ENCODE measurements around the gene GALNT6.
"Not testable (repeated sequence)": the region's sequence is repeated elsewhere in the genome, so short reads cannot be mapped to it uniquely, and the experiment has no call there.

Gene GALNT6

DNA sequence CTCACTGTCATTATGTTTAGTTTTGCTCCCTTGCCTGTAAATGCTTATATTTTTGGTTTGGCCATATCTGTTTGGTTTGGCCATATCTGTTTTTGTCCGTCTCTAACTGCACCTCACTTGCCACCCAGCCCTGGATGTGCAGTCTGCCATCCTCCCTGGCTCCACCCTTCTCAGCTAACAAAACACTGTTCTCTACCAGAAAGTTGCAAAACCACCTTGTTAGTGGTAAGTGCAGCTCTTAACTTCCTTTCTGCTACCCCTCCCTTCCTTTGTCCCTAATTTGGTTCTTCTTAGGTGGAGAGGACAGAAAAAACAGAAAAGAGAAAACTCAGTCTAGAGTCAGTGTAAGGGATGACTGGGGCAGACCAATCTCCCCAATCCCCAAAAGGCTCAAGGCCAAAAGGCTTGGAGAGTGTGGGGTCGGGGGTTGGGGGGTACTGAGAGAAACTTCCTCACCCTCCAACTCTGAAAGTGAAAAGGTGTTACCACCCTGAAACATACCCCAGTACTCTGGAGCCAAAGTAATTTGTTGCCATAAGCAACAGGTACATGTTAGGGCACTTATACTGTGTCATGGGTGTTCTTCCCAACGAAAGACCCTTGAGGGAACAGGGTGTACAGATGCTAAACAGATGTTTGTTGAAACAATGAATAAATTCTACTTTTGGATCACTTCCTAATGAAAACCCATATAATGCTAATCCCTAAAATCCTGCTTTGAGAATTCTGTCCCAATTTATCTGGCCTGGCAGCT lies 72.2 kb downstream of the GALNT6 start:
- no peak for DNase-seq

DNA sequence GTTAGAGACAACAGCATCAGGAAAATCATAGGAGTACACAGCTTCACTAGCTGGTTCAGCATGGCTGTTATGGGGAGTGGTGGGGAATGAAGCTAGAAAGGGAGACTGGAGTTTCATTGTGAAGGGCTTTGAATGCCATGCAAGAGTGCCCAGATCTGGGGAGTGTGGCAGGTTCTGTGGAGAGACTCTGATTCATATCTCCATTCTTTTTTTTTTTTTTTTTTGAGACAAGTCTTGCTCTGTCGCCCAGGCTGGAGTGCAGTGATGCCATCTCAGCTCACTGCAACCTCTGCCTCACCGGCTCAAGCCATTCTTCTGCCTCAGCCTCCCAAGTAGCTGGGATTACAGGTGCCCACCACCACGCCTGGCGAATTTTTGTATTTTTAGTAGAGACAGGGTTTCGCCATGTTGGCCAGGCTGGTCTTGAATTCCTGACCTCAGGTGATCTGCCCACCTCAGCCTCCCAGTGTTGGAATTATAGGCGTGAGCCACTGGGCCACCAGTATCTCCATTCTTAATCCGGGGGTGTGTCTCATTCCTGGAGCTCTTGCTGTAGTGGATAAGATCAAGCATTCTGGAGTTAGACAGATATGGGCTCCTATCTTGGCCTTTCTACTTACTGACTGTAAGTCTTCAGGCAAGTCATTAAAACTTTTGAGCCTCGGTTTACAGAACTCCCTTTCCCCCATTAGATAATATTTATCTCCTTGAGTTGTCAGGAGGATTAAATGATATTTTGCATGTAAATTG lies 73.0 kb downstream of the GALNT6 start:
- DNase-seq = not testable (repeated sequence)

DNA sequence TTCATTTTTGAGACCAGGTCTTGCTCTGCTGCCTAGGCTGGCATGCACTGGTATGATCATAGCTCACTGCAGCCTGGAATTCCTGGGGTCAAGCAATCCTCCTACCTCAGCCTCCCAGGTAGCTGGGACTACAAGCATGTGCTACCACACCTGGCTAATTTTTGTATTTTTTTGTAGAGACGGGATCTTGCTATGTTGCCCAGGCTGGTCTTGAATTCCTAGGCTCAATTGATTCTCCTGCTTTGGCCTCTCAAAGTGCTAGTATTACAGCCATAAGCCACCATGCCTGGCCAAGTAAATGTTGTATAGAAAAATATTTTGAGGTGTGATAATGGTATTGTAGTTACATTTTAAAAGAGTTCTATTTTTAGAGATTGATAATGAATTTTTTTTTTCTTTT lies 79.8 kb downstream of the GALNT6 start:
- no peak for DNase-seq

DNA sequence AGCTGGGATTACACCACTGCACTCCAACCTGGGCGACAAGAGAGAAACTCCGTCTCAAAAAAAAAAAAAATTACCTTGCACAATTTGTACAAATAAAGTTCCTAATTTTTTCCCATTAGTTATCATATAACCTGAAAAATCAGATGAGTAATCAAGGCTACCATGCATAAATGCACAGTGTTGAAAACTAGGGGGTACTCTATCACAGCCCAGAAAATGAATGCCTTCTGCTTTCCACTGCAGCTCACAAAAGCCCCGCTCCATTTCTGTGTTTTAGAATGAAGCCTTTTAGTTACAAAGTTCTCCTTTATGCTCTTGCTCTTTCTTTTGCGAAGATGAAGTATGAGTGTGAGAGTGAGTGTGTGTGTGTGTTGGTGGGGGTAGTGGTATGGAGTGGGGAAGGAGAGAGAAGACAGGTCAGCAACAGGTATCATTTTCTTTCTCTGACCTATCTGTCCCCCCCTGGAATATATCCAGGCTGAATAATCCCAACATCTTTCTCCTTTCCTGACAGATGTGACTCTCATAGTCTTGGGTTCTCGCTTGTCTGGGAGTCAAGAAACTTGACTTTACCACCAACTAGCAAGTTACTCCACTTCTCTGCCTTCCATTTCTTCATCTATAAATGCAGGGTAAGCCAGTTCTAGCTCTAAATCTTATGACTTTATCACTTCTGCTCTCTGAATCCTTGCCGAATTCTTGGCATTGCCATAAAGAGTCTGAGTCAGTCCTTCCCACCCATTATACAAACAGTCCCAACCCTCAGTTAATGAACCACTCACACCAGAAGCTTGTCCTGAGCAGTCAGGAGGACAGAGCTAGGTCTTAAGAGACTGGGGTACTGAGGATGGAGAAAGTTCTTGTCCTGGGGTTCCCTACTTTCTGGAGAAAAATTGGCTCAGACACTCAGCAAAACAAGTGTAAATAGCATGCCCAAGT lies 83.3 kb downstream of the GALNT6 start:
- DNase-seq = no peak

DNA sequence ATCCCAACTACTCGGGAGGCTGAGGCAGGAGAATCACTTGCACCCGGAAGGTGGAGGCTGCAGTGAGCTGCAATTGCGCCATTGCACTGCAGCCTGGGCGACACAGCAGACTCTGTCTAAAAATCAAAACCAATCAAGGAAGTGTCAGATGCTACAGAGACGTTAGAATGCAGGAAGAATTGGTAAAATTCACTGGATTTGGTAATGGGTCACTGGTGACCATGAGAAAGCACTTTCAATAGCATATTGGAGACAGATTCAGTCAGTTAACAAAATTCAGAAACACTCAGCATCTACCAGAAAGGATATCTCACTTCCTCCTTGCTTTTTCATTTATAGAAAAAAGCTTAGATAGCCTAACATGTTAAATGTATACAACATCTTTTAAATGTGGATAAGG lies 84.7 kb downstream of the GALNT6 start:
- no peak for DNase-seq

Data from NCI-H510A treated with DMSO at 0.1 percent for 48 hours (cell line).